ENCODE measurements around the gene ABCC6.

GRCh38 chr16:16155234-16155633, 68.1 kb downstream of the ABCC6 start:
- TF ChIP-seq CTCF (IDR thresholded peaks at IDR 0.05; ENCODE audit: low read depth, low read length) (no peak), POLR2A (IDR thresholded peaks at IDR 0.05; ENCODE audit: extremely low read depth, insufficient read length) (no peak)

All from NB4 (cell line).